Muscle of arm (tissue), 12 donors: ENCODE measurements around the gene DIAPH3. TPM values are rescaled to one million over a fixed set of nuclear protein-coding genes. Genes with fewer than 3 reads are reported as not detected.

Source experiments
- DNase-seq: peaks from one replicate; pipeline ENCODE4 v3.0.0-alpha.2; 2013
- polyA plus RNA-seq, 12 donors: library from polyadenylated mRNA; unstranded; fragments of 120-200 nt; gene quantifications; one replicate each; pipeline ENCODE4 v1.2.1, GENCODE V29; 2013; ENCODE audit not compliant: insufficient read length in 12 of 12

The DIAPH3 gene
- polyA plus RNA-seq, 12 donors, result 5.3 to 13.2 (median 8.8) TPM; not detected in 1

GRCh38 chr13:59877933-59878332, 285.8 kb downstream of the DIAPH3 start:
- DNase-seq, result no peak

DNA sequence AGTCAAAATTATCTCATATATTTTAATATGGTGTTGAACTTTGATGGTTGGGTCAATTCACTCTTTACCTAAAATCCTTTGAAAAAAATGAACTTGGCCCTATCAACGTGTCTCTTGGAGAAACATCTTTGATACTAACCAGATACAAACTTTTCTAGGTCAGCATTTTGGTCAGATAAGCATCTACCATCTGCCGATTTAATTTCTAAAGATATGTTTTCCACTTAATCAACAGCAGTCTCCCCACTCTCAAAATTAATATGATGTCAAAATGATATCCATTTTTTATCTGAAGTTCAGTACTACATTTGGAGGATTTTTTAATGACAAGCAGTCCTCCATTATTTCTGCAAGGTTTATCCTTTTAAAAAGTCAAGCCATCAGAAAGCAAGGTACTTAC, 288.8 kb downstream of the DIAPH3 start:
- DNase-seq, result no peak

DNA sequence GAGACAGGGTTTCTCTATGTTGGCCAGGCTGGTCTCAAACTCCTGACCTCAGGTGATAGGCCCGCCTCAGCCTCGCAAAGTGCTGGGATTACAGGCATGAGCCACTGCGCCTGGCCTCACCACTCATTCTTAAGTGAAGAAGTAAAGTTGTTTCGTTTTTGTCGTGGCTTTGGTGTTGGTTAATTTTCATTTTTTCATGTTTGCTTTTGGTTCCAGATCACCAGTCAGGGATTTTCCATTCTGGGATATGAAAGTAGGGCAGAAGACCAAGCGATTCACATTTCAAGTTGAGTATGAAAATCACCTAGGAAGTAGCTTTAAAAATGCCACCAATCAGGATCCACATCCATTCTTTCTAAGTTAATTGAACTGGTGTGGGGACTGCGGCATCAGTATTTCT, 289.9 kb downstream of the DIAPH3 start:
- no peak for DNase-seq

DNA sequence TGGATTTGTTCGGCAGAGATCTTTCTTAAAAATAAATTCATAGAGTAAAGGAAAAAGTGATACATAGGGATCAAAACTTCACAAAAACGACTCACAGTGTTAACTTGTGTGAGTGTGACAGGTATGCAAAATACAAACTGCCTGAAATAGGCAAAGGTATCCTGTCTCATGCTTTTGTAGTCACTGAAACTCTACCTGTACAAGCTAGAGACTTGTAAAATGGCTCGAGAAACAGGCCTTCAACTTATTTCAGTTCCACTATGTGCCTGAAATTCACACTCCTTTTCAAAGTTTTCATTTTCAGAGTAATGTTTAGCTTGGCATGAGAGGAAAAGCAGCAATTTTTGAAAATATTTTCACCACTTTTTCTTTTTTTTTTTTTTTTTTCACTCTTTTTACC, 290.4 kb downstream of the DIAPH3 start:
- DNase-seq, result no peak

- no peak for DNase-seq
These were observed 295.9 kb downstream of the DIAPH3 start for GRCh38 chr13:59867867-59868266.

DNA sequence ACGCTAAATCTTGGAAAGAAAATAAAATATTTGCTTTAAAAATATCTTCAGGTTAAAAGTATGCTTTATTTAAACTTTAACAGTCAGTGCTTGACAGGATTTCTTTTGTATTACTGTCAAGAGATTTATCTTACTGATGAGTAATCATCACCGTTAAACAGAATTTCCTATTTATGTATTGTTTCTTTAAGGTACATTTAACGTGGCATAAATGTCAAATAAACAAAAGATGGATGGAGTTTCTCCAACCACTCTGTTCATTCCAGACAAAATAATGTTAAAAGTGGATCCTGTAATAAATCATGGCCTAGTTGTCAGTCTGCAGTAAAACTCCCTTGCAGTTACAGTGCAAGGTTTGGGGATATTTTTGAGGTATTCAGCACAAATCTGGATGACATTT, 298.3 kb downstream of the DIAPH3 start:
- no peak for DNase-seq

- no peak for DNase-seq
These were observed 300.1 kb downstream of the DIAPH3 start for GRCh38 chr13:59863621-59864020.

- no peak for DNase-seq
These were observed 302.1 kb downstream of the DIAPH3 start for GRCh38 chr13:59861676-59862075.

DNA sequence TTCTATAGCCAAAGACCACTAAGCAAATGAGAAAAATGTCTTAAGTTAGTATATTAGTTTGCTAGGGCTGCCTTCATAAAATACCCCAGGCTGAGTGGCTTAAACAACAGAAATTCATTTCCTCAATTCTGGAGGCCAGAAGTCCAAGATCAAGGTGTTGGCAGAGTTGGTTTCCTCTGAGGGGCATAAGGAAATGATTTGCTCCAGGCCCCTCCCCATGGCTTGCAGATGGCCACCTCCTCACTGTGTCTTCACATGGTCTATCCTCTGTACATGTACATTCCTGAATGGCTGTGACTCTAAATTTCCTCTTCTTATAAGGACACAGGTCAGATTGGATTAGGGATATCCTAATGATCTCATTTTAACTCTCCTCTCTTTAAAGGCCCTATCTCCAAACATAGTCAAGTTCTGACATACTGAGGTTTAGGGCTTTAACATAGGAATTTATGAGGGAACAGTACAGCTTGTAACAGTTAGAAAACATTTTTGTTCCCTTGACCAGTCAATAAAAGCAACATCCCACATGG, 307.4 kb downstream of the DIAPH3 start:
- DNase-seq, result no peak

DNA sequence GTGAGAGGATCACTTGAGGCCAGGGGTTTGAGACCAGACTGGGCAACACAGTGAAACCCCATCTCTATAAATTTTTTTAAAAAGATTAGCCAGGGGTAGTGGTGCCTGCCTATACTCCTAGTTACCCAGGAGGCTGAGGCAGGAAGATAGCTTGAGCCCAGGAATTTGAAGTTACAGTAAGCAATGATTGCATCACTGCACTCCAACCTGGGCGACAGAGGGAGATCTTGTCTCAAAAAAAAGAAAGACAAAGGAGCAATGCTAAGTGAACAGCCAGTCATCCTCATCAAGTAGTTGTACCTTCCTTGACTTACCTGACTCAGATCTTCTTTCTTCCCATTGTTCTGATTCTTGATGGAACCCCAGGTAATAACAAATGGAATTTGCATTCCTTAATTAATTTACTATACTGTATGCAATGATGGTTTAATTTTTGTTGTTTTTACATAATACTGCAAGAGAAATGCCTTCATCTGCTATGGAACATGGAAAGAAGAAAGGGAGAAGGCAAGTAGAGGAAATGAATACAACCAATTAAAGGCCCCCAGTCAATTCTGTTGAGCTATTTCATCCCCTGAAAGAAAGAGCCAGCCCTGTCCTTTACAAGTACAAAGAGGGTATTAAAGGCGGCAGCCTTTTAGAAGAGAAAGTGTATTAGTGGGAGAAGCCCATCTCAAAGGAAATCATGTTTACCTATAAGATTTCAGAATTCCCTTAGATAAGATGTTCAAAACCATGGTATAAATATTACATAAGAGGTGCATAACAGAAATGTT, 316.7 kb downstream of the DIAPH3 start:
- DNase-seq, result no peak

DNA sequence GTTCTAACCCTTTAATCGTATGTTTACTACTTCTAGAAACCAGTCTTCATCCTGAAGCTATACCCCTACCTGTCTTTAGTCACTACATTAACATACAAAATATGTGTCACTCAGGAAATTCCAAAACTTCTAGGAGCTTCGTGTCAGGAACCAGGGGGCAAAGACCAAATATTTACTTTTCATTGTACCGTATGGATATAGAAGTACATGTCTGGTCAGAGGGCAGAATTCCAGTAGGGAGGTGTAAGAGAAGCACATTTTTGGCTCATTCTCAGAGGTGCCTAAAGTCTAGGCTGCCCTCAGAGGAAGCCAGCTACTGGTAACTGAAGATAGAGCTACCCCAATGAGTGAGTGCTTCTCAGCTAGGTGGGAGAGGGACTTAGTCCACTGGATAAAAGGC, 320.7 kb downstream of the DIAPH3 start:
- DNase-seq, result no peak

- DNase-seq, result no peak
These were observed 321.2 kb downstream of the DIAPH3 start for GRCh38 chr13:59842507-59842906.

DNA sequence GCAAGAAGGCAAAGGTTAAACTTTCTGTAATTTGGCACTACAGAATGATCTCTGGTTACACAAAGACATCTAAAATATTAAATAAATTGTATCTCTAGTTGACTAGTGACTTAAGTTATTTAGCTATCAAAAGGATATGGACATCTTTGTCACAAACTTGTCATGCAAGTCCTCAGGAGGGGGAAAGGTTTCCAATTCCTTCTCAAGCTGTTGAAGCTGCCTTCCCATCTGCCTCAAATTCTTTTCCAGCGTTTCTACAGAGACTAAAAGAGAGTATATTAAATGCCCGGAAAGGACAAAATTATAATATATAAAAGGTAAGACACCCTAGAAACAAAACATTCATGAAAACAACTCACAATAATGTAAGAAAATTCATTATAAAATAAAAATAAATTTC, 324.5 kb downstream of the DIAPH3 start:
- DNase-seq, result no peak

GRCh38 chr13:59837101-59837500, 326.6 kb downstream of the DIAPH3 start:
- DNase-seq, result no peak

DNA sequence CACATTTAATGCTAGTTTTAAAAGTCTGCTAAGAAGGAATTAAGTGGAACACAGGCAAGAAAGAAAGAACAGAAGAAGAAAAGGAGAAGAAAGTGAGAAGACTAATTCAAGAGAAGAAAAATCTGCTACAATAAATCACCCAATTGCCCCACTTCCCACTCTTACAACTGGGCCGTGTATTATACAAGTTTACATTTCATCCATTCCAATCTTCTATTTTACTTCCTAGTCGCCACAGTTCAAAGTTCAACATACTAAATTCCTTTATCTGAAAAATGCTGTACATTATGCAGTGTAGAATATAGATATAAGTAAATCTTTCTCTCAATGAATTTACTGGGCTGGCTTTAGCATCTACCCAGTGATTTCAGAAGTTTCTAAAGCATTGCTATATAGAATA, 328.2 kb downstream of the DIAPH3 start:
- DNase-seq, result no peak

DNA sequence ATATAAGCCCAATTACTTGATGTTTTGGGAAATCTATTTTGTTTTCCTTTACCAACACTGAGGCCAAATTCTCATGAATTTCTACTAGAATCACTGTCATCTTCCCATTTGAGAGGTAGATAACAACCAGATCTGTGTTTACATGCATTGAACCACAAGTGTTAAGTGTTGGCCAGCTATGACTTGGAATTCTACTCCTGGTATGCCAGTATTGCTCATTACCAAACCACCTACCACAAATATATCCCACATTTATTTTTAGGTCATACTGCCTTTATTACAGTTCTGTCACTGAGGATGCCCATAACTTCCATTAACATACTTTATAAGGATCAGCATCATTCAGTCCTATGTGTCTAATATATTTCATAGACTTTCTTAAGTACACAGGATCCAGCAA, 328.9 kb downstream of the DIAPH3 start:
- DNase-seq, result no peak

DNA sequence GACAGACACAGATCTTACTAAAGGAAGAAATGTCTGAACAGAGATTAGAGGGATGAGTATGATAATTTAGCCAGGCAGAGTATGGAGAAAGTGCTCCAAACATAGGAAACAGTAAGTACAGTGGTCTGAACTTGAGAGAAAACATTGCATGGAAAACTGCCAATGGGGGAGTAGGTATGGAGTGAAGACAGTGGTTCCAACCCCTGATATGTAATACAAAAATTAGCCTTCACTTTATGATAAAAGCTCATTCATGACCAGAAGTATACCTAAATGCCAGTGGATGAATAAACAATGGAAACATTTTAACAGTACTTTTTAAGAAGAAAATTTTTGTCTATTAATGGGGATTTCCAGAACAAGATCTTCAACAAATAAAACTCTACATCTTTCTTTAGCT, 334.0 kb downstream of the DIAPH3 start:
- no peak for DNase-seq

- DNase-seq, result no peak
These were observed 340.2 kb downstream of the DIAPH3 start for GRCh38 chr13:59823486-59823885.

DNA sequence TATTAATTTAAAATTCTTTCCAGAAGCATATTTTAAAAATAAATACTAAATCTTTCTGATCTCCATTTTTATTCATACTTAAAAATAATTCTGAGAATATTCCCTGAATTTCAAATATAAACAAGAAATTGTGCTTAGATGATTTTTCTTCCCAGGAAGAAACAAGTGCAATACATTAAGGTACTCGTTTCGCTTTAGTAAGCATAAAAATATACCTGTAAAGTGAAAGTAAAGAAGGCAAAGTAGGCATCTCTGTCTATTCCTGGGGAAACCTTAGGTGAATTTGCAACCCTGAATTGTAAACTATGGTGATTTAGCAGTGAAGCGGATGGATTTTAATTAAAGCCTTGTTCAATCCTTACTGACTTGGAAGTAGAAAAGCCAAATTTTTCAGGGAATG, 354.2 kb downstream of the DIAPH3 start:
- DNase-seq, result no peak

DNA sequence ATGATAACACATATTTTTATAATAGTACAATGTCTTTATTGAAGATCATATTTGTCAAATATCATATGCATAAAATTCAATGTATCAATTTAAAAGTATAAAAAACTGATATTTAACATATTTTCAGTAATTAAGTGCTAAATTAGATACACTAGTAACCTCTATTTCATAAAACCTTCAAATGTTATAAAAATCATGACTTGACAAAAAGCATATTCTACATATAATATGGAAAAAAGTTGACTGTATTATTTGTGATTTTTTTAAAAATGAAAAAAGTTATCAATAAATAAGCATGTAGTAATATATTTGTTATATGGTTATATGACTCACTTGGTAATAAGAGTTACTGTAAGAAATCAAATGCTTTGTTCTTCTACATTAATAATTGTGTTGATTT, 356.9 kb downstream of the DIAPH3 start:
- DNase-seq, result no peak

GRCh38 chr13:59801107-59801880, 362.4 kb downstream of the DIAPH3 start:
- DNase-seq, result no peak

DNA sequence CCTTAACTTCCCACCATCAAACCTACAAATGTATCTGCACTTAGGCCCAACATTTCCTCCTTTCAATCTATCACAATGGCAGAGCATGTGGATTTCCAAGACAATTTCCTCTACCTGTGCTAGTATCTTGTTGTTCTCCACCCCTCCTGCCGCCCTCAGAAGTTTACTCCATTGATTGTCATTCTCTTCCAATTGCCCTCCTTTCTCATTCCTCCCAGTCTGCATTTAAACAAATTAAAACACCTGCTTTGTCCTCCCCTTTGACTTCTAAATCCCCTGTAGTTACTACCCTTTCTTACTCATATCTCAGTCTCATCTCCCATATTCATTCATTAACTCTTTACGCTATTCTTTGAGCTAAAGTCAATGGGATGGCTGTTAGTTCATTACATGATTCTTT, 370.6 kb downstream of the DIAPH3 start:
- DNase-seq, result no peak

DNA sequence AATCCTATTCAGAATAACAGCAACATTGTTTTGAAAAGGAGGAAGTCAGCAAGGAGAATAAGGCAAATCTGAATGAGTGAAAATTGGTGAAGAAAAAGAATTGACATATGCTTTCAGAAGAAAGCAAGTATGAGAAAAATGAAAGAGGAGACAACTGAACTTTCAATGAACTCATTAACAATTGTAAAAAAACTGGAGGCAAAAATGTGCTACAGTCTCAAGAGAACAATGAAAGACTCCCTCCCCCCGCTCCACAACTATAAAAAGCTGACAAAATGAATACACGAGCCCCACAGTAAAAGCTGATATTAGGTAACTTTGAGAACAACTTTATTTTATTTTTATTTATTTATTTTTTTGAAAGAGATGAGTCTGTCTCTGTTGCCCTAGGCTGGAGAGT, 373.1 kb downstream of the DIAPH3 start:
- no peak for DNase-seq
